GM12878 (cell line): ENCODE data around the gene SCYL3. TPM values are rescaled to one million over a fixed set of nuclear protein-coding genes. Genes with fewer than 3 reads are reported as not detected.
A peak's percentile ranks its signal among the peaks of the same experiment; 100 is the strongest.

ENCODE experiments used
- BACH1 ChIP-seq: fragments of 450-650 bp; IDR thresholded peaks from 2 replicates; pipeline ENCODE4 v1.6.1; 2017; ENCODE audit warnings: mild to moderate bottlenecking, borderline replicate concordance
- BRCA1 ChIP-seq: IDR thresholded peaks from 2 replicates; pipeline ENCODE4 v1.6.1; 2011; ENCODE audit warnings: low read depth, low read length, improper control_type of control experiment
- CBX5 ChIP-seq: sonication (generic); IDR thresholded peaks from 2 replicates; pipeline ENCODE4 v1.6.1; 2016; ENCODE audit warnings: low read depth, moderate library complexity, mild to moderate bottlenecking, inconsistent platforms
- CHD4 ChIP-seq: fragments of 200-600 bp; sonication (generic); IDR thresholded peaks from 2 replicates; pipeline ENCODE4 v1.6.1; 2016; ENCODE audit warnings: mild to moderate bottlenecking
- CREM ChIP-seq: IDR thresholded peaks from 2 replicates; pipeline ENCODE4 v1.6.1; 2014; ENCODE audit warnings: antibody characterized with exemption, low read depth
- GATAD2B ChIP-seq: fragments of 450-650 bp; conservative IDR thresholded peaks from 2 replicates; pipeline ENCODE4 v1.6.1; 2017; ENCODE audit warnings: low read depth, mild to moderate bottlenecking, moderate library complexity
- IKZF1 ChIP-seq: fragments of 450-650 bp; conservative IDR thresholded peaks from 2 replicates; pipeline ENCODE4 v1.6.1; 2017; ENCODE audit warnings: antibody characterized with exemption, mild to moderate bottlenecking
- IKZF2 ChIP-seq, 2 experiments: fragments of 450-650 bp; IDR thresholded peaks; 2 replicates each; pipeline ENCODE4 v1.6.1; 2017; ENCODE audit warnings: mild to moderate bottlenecking in 2 of 2, moderate library complexity in 2 of 2
- IRF4 ChIP-seq: IDR thresholded peaks from 2 replicates; pipeline ENCODE4 v1.6.1; 2011; ENCODE audit warnings: low read depth, low read length
- JUND ChIP-seq: IDR thresholded peaks from 2 replicates; pipeline ENCODE4 v1.6.1; 2012; ENCODE audit warnings: low read depth, mild to moderate bottlenecking, low read length, improper control_type of control experiment, moderate library complexity
- MEF2B ChIP-seq: fragments of 450-650 bp; IDR thresholded peaks from 2 replicates; pipeline ENCODE4 v1.6.1; 2018; ENCODE audit warnings: mild to moderate bottlenecking, moderate library complexity; ENCODE audit not compliant: partially characterized antibody, poor library complexity, severe bottlenecking
- NR2C1 ChIP-seq: fragments of 450-650 bp; IDR thresholded peaks from 2 replicates; pipeline ENCODE4 v1.6.1; 2017; ENCODE audit warnings: antibody characterized with exemption, mild to moderate bottlenecking, moderate library complexity
- POLR2A ChIP-seq: IDR thresholded peaks from 2 replicates; pipeline ENCODE4 v1.6.1; 2011; ENCODE audit warnings: low read depth, mild to moderate bottlenecking, low read length
- RB1 ChIP-seq: fragments of 450-650 bp; formaldehyde crosslinking; IDR thresholded peaks from 2 replicates; pipeline ENCODE4 v1.6.1; 2017; ENCODE audit warnings: mild to moderate bottlenecking, borderline replicate concordance
- SPI1 ChIP-seq: IDR thresholded peaks from 2 replicates; pipeline ENCODE4 v1.6.1; 2011; ENCODE audit warnings: low read depth, mild to moderate bottlenecking, low read length, moderate library complexity, borderline replicate concordance; ENCODE audit not compliant: insufficient read depth
- SREBF2 ChIP-seq: IDR thresholded peaks from 2 replicates; pipeline ENCODE4 v1.6.1; 2012; ENCODE audit warnings: mild to moderate bottlenecking, low read length
- TCF7 ChIP-seq: IDR thresholded peaks from 2 replicates; pipeline ENCODE4 v1.6.1; 2014; ENCODE audit warnings: antibody characterized with exemption, borderline replicate concordance
- polyA plus RNA-seq, 11 experiments: library from polyadenylated mRNA; depleted of rRNA in 4 of 11; unstranded in 6 of 11; stranded (reverse) in 5 of 11; fragments of >200 nt; fragmentation: Nextera tagmentation in 4 of 11; fragmentation: Illumina TruSeq in 1 of 11; extraction: Ambion mirVana in 4 of 11; extraction: Trizol in 1 of 11; gene quantifications; 1 replicate in 1 of 11; 2 replicates in 10 of 11; pipeline versions ENCODE4 v1.2.1 to v1.2.3, GENCODE V29; 2011 to 2016; ENCODE audit warnings: inconsistent platforms in 2 of 11, missing spikeins in 2 of 11, low read depth in 1 of 11
- total RNA-seq, 4 experiments: library from RNA; depleted of rRNA in 3 of 4; stranded (reverse); fragments of >200 nt in 3 of 4; fragmentation: Illumina TruSeq in 1 of 4; extraction: Trizol in 1 of 4; gene quantifications; 2 replicates each; pipeline versions ENCODE4 v1.2.1 to v1.2.3, GENCODE V29; 2013 to 2021
- TF ChIP-seq, protein P1 (sequence below): fragments of 450-650 bp; IDR thresholded peaks from 2 replicates; pipeline ENCODE4 v1.6.1; 2017; ENCODE audit warnings: mild to moderate bottlenecking, low read depth, inconsistent platforms; ENCODE audit not compliant: poor library complexity, severe bottlenecking
- TF ChIP-seq, protein P2 (sequence below): fragments of 150-350 bp; IDR thresholded peaks from 2 replicates; pipeline ENCODE4 v1.6.1; 2014; ENCODE audit warnings: mild to moderate bottlenecking, low read depth, low read length
- TF ChIP-seq, protein P3 (sequence below): IDR thresholded peaks from 2 replicates; pipeline ENCODE4 v1.6.1; 2012; ENCODE audit warnings: mild to moderate bottlenecking, low read depth, low read length

The SCYL3 gene
- total and polyA plus RNA-seq, 10 of the 15 experiments (the other 5 are each of a cell fraction or from before 2014, with no cell fraction given): 4.3 to 14.3 (median 10.3) TPM

DNA sequence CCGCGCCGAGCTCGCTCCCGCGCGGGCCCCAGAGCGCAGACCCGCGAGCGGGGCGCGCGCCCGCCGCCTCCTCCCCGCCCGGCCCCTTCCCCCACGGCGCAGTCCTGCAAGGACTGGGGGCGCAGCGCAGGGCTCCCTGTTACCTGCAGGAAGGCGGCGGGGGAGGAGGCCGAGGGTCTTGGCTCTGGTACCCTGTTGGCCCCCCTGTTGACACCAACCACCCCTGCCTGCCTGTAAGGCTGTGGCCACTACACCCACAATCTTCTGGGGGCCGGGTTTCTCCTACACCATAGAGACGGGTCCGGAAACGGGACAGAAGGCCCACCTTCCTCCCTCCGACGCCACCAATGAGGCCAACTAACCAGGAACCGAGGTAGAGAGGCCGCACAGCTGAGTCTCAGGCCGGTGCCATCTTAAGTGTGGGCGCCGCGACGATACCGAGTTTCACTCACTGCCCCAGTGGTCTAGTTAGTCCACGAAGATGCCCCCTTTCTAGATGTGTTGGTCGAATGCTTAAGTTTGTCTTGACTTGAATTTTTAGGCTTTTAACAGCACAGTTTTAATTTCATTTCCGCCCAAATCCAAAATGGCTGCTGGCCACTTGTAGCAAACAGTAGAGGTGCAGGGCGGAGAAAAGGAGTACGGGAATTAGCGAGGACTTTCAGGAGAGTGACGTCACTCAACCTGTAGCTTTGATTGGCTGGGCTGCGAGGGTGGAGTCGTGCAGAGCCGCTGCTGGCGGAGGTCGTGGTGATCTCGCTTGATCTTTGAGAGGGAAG lies at the start of gene SCYL3 (continued):
- TF ChIP-seq, protein P1, sequence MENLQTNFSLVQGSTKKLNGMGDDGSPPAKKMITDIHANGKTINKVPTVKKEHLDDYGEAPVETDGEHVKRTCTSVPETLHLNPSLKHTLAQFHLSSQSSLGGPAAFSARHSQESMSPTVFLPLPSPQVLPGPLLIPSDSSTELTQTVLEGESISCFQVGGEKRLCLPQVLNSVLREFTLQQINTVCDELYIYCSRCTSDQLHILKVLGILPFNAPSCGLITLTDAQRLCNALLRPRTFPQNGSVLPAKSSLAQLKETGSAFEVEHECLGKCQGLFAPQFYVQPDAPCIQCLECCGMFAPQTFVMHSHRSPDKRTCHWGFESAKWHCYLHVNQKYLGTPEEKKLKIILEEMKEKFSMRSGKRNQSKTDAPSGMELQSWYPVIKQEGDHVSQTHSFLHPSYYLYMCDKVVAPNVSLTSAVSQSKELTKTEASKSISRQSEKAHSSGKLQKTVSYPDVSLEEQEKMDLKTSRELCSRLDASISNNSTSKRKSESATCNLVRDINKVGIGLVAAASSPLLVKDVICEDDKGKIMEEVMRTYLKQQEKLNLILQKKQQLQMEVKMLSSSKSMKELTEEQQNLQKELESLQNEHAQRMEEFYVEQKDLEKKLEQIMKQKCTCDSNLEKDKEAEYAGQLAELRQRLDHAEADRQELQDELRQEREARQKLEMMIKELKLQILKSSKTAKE: peak; percentile 85
- TF ChIP-seq POLR2A: peak; percentile 93
- no peak for TF ChIP-seq CHD4
- no peak for TF ChIP-seq TCF7
- peak; percentile 62; the same call in 1 of the 2 replicates for TF ChIP-seq RB1
- TF ChIP-seq, protein P2, sequence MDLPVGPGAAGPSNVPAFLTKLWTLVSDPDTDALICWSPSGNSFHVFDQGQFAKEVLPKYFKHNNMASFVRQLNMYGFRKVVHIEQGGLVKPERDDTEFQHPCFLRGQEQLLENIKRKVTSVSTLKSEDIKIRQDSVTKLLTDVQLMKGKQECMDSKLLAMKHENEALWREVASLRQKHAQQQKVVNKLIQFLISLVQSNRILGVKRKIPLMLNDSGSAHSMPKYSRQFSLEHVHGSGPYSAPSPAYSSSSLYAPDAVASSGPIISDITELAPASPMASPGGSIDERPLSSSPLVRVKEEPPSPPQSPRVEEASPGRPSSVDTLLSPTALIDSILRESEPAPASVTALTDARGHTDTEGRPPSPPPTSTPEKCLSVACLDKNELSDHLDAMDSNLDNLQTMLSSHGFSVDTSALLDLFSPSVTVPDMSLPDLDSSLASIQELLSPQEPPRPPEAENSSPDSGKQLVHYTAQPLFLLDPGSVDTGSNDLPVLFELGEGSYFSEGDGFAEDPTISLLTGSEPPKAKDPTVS: peak; percentile 59; the same call in 1 of the 2 replicates
- peak; percentile 44; the same call in 1 of the 2 replicates for TF ChIP-seq BACH1
- TF ChIP-seq IKZF2 (IDR thresholded peaks at IDR 0.05): peak; percentile 90 to 93
- TF ChIP-seq SPI1: peak; percentile 30; the same call in 1 of the 2 replicates
- TF ChIP-seq IRF4: peak; percentile 84
- peak; percentile 94 for TF ChIP-seq CREM
- TF ChIP-seq BRCA1: no peak
- TF ChIP-seq SREBF2: peak; percentile 25; the same call in 1 of the 2 replicates
- TF ChIP-seq CBX5: no peak
- TF ChIP-seq, protein P3, sequence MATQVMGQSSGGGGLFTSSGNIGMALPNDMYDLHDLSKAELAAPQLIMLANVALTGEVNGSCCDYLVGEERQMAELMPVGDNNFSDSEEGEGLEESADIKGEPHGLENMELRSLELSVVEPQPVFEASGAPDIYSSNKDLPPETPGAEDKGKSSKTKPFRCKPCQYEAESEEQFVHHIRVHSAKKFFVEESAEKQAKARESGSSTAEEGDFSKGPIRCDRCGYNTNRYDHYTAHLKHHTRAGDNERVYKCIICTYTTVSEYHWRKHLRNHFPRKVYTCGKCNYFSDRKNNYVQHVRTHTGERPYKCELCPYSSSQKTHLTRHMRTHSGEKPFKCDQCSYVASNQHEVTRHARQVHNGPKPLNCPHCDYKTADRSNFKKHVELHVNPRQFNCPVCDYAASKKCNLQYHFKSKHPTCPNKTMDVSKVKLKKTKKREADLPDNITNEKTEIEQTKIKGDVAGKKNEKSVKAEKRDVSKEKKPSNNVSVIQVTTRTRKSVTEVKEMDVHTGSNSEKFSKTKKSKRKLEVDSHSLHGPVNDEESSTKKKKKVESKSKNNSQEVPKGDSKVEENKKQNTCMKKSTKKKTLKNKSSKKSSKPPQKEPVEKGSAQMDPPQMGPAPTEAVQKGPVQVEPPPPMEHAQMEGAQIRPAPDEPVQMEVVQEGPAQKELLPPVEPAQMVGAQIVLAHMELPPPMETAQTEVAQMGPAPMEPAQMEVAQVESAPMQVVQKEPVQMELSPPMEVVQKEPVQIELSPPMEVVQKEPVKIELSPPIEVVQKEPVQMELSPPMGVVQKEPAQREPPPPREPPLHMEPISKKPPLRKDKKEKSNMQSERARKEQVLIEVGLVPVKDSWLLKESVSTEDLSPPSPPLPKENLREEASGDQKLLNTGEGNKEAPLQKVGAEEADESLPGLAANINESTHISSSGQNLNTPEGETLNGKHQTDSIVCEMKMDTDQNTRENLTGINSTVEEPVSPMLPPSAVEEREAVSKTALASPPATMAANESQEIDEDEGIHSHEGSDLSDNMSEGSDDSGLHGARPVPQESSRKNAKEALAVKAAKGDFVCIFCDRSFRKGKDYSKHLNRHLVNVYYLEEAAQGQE: no peak
- peak; percentile 94 for TF ChIP-seq NR2C1
- TF ChIP-seq MEF2B: peak; percentile 54
- TF ChIP-seq IKZF1: peak; percentile 99
- peak; percentile 87 for TF ChIP-seq GATAD2B
- peak; percentile 69 for TF ChIP-seq JUND
